ENCODE results near the gene HAPLN3.
"Not testable (repeated sequence)": the region's sequence is repeated elsewhere in the genome, so short reads cannot be mapped to it uniquely, and the experiment has no call there.

DNA sequence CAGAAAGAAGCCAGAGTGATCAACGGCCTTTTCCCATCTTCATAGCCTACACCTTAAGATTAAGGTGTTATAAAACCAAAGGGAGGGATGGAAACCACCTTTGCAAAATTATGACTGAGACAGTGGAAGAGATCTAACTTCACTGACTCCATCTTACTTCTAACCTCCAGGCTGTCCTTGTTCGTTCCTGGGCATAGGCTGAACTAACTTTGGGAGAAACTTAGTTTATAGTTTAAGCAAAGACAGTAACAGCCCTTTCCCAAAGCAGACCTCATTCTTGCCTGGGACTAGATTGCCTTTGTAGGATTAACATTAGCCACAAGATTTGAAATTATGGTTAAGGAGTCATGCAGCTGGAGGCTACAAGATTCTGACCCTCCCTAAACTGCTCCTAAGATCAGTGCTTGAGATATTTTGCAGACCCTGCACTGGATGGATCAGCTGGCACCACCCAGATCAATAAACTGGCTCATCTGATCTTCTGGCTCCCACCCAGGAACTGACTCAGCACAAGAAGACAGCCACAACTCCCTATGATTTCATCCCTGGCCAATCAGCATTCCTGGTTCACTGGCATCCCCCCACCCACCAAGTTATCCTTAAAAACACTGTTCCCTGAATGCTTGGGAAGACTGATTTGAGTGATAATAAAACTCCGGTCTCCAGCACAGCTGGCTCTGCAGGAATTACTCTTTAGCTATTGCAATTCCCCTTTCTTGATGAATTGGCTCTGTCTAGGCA, 34.2 kb upstream of the HAPLN3 start:
- not testable (repeated sequence) for TF ChIP-seq CTCF, POLR2AphosphoS5 (IDR thresholded peaks at IDR 0.05)

Data from upper lobe of left lung (tissue), 4 donors.